T47D (cell line): Measurements from ENCODE around the gene MICALL2.

Experiments used
- DNase-seq, 2 experiments: peaks; one replicate each; pipeline versions ENCODE4 v3.0.0 to v3.0.0-alpha.2; 2011 to 2012; ENCODE audit warnings: low read depth in 1 of 2, low spot score in 1 of 2
- JUND ChIP-seq: IDR thresholded peaks from 2 replicates; pipeline ENCODE4 v1.6.1; 2012; ENCODE audit warnings: low read depth
- in situ Hi-C: cut with HindIII; loops from 2 replicates; pipeline ENCODE4 v1.10.0; 2016; ENCODE audit warnings: low sequenced_read_pairs, low pct_unique_long_range_greater_than_20kb

MICALL2 gene

GRCh38 chr7:1474736-1475135, 15.5 kb upstream of the MICALL2 start:
- in situ Hi-C loops: no loop called here
- TF ChIP-seq JUND: no peak
- DNase-seq: no peak

- no peak for TF ChIP-seq JUND
- in situ Hi-C loops: no loop called here
- peak; percentile 94 to 99 for DNase-seq
Measured at GRCh38 chr7:1473864-1474512, 14.7 kb upstream of the MICALL2 start.

- in situ Hi-C loops: no loop called here
- TF ChIP-seq JUND: no peak
- no peak for DNase-seq
Measured at GRCh38 chr7:1470901-1471300, 11.6 kb upstream of the MICALL2 start.

- no peak for DNase-seq
- TF ChIP-seq JUND: no peak
- in situ Hi-C loops: no loop called here
Measured at GRCh38 chr7:1468643-1469298, 9.5 kb upstream of the MICALL2 start.

- in situ Hi-C loops: no loop called here
- DNase-seq: no peak
- no peak for TF ChIP-seq JUND
Measured at GRCh38 chr7:1468203-1468602, 8.9 kb upstream of the MICALL2 start.

- no peak for DNase-seq
- TF ChIP-seq JUND: no peak
- in situ Hi-C loops: no loop called here
Measured at GRCh38 chr7:1466524-1467271, 7.4 kb upstream of the MICALL2 start.

- DNase-seq: no peak
- in situ Hi-C loops: no loop called here
- TF ChIP-seq JUND: no peak
Measured at GRCh38 chr7:1464694-1465093, 5.4 kb upstream of the MICALL2 start.

GRCh38 chr7:1463676-1464223, 4.5 kb upstream of the MICALL2 start:
- in situ Hi-C loops: no loop called here
- TF ChIP-seq JUND: no peak
- peak in 1 of 2 experiments; percentile 27 for DNase-seq

GRCh38 chr7:1461646-1462375, 2.5 kb upstream of the MICALL2 start:
- in situ Hi-C loops: no loop called here

GRCh38 chr7:1460821-1461645, 1.8 kb upstream of the MICALL2 start:
- DNase-seq: peak; percentile 89 to 92
- in situ Hi-C loops: no loop called here
- TF ChIP-seq JUND: no peak

More at GRCh38 chr7:1461646-1462375, 2.5 kb upstream of the MICALL2 start:
- TF ChIP-seq JUND: no peak
- DNase-seq: no peak

GRCh38 chr7:1459920-1460820, 900 bp upstream of the MICALL2 start:
- TF ChIP-seq JUND: no peak
- DNase-seq: peak in 1 of 2 experiments; percentile 28
- in situ Hi-C loops: no loop called here
